ENCODE results near the gene NHSL2. TPM values are rescaled to one million over a fixed set of nuclear protein-coding genes. Genes with fewer than 3 reads are reported as not detected.

NHSL2 gene
- total RNA-seq, 1 donor from 2014 or later, result not detected

DNA sequence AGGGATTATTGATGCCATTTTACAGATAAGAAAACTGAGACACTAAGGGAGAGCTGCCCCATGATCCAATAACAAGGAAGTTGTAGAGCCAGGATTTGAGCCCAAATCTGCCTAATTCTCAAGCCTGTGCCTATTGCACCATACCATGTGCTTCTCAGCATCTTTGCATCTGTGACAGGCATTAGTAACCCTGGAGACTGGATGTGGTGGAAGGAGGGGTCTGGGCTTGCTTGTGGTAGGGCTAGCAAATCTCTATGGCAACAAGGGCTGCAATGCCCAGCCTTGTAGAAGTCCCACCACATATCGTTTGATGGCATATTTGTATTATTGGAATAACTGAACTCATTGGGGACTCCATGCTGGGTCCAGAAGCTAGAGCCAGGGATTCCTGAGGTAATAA lies 163.0 kb downstream of the NHSL2 start:
- Histone ChIP-seq H3K27me3 (ENCODE audit: control insufficient read depth, insufficient read depth, low read length) (peaks cover 15% of the 10 kb centered on the region), H3K4me3 (ENCODE audit: low read depth, low read length) (no peak overlapping the region), H3K36me3 (ENCODE audit: control insufficient read depth, insufficient read depth, low read length) (no peaks in the 10 kb centered on the region)
- no peak for DNase-seq (ENCODE audit: low read depth)
- no peak for FAIRE-seq
- no peak for TF ChIP-seq CTCF (IDR thresholded peaks at IDR 0.05; ENCODE audit: insufficient read depth, low read length, severe bottlenecking)

- no peaks in the 10 kb centered on the region for H3K27me3 ChIP-seq (ENCODE audit: control insufficient read depth, insufficient read depth, low read length)
- H3K36me3 ChIP-seq (ENCODE audit: control insufficient read depth, insufficient read depth, low read length), result no peaks in the 10 kb centered on the region
- no peak for TF ChIP-seq CTCF (IDR thresholded peaks at IDR 0.05; ENCODE audit: insufficient read depth, low read length, severe bottlenecking)
- no peak for DNase-seq (ENCODE audit: low read depth)
- no peak overlapping the region for H3K4me3 ChIP-seq (ENCODE audit: low read depth, low read length)
- no peak for FAIRE-seq
Observed at GRCh38 chrX:72078411-72078810, 167.8 kb downstream of the NHSL2 start.

DNA sequence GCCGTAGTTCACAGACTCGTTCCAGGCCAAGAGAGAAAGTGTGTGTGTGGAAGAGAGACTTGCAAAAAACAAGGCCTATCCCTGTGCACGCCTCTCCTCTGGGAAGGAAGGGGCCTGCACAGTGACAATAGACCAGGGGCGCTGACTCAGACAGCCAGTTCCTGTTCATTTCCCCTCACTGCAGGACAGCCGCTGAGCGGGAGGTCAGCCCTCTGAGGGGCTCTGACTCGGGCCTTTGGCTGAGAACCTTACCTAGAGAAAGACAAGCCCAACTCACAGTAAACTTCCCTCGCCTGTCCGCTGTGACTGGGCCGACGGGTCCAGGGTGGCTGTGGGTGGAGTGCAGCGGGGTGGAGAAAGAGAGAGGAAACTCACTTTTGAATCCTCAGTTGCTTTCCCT lies 169.0 kb downstream of the NHSL2 start:
- FAIRE-seq, result no peak
- H3K4me3 ChIP-seq (ENCODE audit: low read depth, low read length), result no peak overlapping the region

GRCh38 chrX:72080150-72080549 lies 169.5 kb downstream of the NHSL2 start:
- Histone ChIP-seq H3K27me3 (ENCODE audit: control insufficient read depth, insufficient read depth, low read length) (no peaks in the 10 kb centered on the region), H3K36me3 (ENCODE audit: control insufficient read depth, insufficient read depth, low read length) (no peaks in the 10 kb centered on the region), H3K4me3 (ENCODE audit: low read depth, low read length) (no peak overlapping the region)
- DNase-seq (ENCODE audit: low read depth) (no peak), FAIRE-seq (no peak)
- no peak for TF ChIP-seq CTCF (IDR thresholded peaks at IDR 0.05; ENCODE audit: insufficient read depth, low read length, severe bottlenecking)

More for the DNA sequence above, 169.0 kb downstream of the NHSL2 start:
- no peak for TF ChIP-seq CTCF (IDR thresholded peaks at IDR 0.05; ENCODE audit: insufficient read depth, low read length, severe bottlenecking)
- DNase-seq (ENCODE audit: low read depth), result no peak
- Histone ChIP-seq H3K36me3 (ENCODE audit: control insufficient read depth, insufficient read depth, low read length) (no peaks in the 10 kb centered on the region), H3K27me3 (ENCODE audit: control insufficient read depth, insufficient read depth, low read length) (no peaks in the 10 kb centered on the region)

DNA sequence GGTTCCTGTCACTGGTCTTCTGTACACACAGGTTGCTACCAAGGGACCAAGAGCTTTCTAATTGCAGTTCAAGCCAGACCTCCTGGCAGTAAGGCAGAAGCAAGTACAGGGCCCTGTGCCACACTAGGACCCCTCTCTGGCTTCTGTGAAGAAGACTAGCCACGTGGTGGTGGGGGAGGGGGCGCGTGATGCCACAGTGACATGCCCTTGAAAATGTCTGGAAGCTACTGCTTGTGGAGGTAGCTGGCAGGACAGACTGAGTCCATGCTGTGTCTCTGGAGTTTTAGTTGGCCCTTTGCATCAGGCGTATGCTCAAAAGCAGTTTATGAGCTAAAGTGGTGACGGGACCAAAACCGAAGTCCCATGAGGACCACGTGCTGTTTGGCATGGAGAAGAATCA lies 170.2 kb downstream of the NHSL2 start:
- DNase-seq (ENCODE audit: low read depth) (no peak), FAIRE-seq (no peak)
- Histone ChIP-seq H3K36me3 (ENCODE audit: control insufficient read depth, insufficient read depth, low read length) (no peaks in the 10 kb centered on the region), H3K27me3 (ENCODE audit: control insufficient read depth, insufficient read depth, low read length) (no peaks in the 10 kb centered on the region), H3K4me3 (ENCODE audit: low read depth, low read length) (no peak overlapping the region)
- no peak for TF ChIP-seq CTCF (IDR thresholded peaks at IDR 0.05; ENCODE audit: insufficient read depth, low read length, severe bottlenecking)

GRCh38 chrX:72081605-72082320 lies 171.1 kb downstream of the NHSL2 start:
- Histone ChIP-seq H3K4me3 (ENCODE audit: low read depth, low read length) (no peak overlapping the region), H3K36me3 (ENCODE audit: control insufficient read depth, insufficient read depth, low read length) (no peaks in the 10 kb centered on the region), H3K27me3 (ENCODE audit: control insufficient read depth, insufficient read depth, low read length) (no peaks in the 10 kb centered on the region)
- no peak for DNase-seq (ENCODE audit: low read depth)
- TF ChIP-seq CTCF (IDR thresholded peaks at IDR 0.05; ENCODE audit: insufficient read depth, low read length, severe bottlenecking), result no peak
- no peak for FAIRE-seq
